ENCODE data around the gene GLRX5.

The GLRX5 gene

GRCh38 chr14:95536671-95537070, 1.8 kb downstream of the GLRX5 start:
- DNase-seq: no peak

GRCh38 chr14:95537298-95538089, 2.6 kb downstream of the GLRX5 start:
- DNase-seq: no peak

- no peak for DNase-seq
Measured at GRCh38 chr14:95538801-95539509, 4.1 kb downstream of the GLRX5 start.

GRCh38 chr14:95540236-95540855, 5.5 kb downstream of the GLRX5 start:
- no peak for DNase-seq

- DNase-seq: no peak
Measured at GRCh38 chr14:95541346-95541745, 6.5 kb downstream of the GLRX5 start.

- no peak for DNase-seq
Measured at GRCh38 chr14:95541932-95542930, 7.4 kb downstream of the GLRX5 start.

- no peak for DNase-seq
Measured at GRCh38 chr14:95543021-95543420, 8.2 kb downstream of the GLRX5 start.

GRCh38 chr14:95544588-95544987, 9.7 kb downstream of the GLRX5 start:
- DNase-seq: no peak

- no peak for DNase-seq
Measured at GRCh38 chr14:95545515-95546168, 10.8 kb downstream of the GLRX5 start.

- no peak for DNase-seq
Measured at GRCh38 chr14:95547272-95547625, 12.4 kb downstream of the GLRX5 start.

GRCh38 chr14:95547626-95548327, 12.9 kb downstream of the GLRX5 start:
- DNase-seq: no peak

GRCh38 chr14:95548328-95548929, 13.6 kb downstream of the GLRX5 start:
- DNase-seq: no peak

GRCh38 chr14:95549656-95550585, 15.1 kb downstream of the GLRX5 start:
- DNase-seq: no peak

- no peak for DNase-seq
Measured at GRCh38 chr14:95551435-95551834, 16.6 kb downstream of the GLRX5 start.

- DNase-seq: no peak
Measured at GRCh38 chr14:95553141-95553540, 18.3 kb downstream of the GLRX5 start.

- DNase-seq: no peak
Measured at GRCh38 chr14:95555053-95555452, 20.2 kb downstream of the GLRX5 start.

GRCh38 chr14:95557291-95557690, 22.4 kb downstream of the GLRX5 start:
- no peak for DNase-seq

- no peak for DNase-seq
Measured at GRCh38 chr14:95557832-95558231, 23.0 kb downstream of the GLRX5 start.

GRCh38 chr14:95559203-95559602, 24.4 kb downstream of the GLRX5 start:
- DNase-seq: no peak

GRCh38 chr14:95561001-95561412, 26.2 kb downstream of the GLRX5 start:
- DNase-seq: peak; percentile 65
